GM15510 (cell line): ENCODE measurements around the gene ATN1.

Experiments used
- POLR2A ChIP-seq: IDR thresholded peaks from 3 replicates; pipeline ENCODE4 v1.6.1; 2011; ENCODE audit warnings: borderline replicate concordance; ENCODE audit not compliant: insufficient read length; ENCODE audit errors: extremely low read depth

The ATN1 gene, protein sequence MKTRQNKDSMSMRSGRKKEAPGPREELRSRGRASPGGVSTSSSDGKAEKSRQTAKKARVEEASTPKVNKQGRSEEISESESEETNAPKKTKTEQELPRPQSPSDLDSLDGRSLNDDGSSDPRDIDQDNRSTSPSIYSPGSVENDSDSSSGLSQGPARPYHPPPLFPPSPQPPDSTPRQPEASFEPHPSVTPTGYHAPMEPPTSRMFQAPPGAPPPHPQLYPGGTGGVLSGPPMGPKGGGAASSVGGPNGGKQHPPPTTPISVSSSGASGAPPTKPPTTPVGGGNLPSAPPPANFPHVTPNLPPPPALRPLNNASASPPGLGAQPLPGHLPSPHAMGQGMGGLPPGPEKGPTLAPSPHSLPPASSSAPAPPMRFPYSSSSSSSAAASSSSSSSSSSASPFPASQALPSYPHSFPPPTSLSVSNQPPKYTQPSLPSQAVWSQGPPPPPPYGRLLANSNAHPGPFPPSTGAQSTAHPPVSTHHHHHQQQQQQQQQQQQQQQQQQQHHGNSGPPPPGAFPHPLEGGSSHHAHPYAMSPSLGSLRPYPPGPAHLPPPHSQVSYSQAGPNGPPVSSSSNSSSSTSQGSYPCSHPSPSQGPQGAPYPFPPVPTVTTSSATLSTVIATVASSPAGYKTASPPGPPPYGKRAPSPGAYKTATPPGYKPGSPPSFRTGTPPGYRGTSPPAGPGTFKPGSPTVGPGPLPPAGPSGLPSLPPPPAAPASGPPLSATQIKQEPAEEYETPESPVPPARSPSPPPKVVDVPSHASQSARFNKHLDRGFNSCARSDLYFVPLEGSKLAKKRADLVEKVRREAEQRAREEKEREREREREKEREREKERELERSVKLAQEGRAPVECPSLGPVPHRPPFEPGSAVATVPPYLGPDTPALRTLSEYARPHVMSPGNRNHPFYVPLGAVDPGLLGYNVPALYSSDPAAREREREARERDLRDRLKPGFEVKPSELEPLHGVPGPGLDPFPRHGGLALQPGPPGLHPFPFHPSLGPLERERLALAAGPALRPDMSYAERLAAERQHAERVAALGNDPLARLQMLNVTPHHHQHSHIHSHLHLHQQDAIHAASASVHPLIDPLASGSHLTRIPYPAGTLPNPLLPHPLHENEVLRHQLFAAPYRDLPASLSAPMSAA (N-terminal part only)

DNA sequence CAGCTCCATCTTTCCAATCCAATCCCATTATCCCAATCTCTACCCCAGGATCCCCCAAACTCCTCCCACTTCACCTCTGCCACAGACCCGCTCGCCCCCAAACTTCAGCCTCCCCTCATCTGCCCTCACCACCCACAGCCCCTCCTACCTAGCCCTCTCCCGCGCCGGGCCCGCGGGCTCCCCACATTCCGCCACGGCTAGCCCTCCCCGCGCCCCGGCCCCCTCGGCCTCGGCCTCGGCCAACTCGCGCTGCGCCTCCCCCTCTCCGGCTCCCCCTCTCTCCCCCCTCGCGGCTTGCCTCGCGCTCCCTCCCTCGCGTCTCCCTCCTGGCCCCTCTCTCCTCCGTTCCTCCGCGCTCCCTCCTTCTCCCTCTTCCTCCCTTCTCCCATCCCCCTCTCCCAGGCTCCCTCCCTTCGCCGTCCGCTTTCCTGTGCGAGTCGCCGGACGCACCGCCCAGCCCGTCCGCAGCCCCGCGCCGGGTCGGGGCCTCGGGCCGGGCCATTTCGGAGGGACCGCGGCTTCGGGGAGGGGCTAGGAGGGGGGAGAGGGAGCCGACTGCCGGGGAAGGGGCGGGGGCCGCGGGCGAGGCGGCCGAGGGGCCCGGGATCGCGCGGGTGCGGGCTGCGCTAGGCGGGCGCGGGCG lies at the start of gene ATN1:
Gene ATN1 (plus strand): TSS at position 581 of the 643 bp plus-strand sequence. CDS start 6,043 bp downstream, outside the sequence.
- TF ChIP-seq POLR2A: peak; percentile 43

DNA sequence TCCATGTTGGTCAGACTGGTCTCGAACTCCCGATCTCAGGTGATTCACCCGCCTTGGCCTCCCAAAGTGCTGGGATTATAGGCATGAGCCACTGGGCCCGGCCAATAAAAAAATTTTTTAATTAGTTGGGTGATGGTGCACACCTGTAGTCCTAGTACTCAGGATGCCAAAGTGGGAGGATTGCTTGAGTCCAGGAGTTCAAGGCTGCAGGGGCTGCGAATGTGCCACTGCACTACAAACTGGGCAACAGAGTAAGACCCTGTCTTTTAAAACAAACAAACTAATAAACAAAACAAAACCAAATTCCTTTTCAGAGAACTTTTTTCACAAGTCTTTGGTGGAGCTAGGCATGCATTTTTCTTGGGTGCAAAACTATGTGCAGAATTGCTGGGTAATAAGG lies 44.5 kb upstream of the ATN1 start:
- TF ChIP-seq POLR2A: no peak

DNA sequence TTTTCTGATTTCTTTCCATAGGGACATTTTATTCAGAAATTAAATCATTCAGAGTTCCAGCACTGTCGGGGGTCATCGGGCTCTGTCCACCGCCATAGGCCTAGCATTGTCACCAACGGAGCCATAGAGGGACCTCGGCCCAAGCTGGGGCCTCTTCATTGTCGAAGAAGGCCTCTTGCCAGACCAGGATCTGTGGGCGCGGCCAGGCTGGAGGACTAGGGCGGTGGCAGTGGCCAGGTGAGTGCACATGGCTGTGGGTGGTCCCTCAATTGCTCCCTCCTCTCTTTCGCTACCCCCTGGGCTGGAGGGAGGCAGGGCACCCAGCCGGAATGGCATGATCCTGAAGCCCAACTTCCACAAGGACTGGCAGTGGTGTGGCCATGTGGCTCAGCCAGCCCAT lies 44.1 kb upstream of the ATN1 start:
- TF ChIP-seq POLR2A: no peak

DNA sequence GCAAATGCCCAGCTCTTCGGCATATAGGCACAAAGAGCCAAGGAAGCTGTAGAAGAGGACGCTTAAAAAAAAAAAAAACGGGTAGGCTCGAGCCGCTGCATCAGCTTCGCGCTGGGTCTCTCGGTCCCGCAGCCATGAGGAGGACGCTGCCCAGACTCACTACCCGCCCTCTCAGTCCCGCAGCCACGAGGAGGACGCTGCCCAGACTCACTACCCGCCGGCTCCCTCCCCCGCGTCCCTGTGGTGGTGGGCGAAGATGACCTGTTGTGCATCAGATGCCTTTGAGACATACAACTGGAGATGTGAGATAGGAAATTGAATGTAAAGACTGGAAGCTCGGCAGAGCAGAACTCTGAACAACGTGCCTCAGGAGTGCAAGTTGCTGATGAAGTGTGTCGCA lies 43.2 kb upstream of the ATN1 start:
- TF ChIP-seq POLR2A: no peak

DNA sequence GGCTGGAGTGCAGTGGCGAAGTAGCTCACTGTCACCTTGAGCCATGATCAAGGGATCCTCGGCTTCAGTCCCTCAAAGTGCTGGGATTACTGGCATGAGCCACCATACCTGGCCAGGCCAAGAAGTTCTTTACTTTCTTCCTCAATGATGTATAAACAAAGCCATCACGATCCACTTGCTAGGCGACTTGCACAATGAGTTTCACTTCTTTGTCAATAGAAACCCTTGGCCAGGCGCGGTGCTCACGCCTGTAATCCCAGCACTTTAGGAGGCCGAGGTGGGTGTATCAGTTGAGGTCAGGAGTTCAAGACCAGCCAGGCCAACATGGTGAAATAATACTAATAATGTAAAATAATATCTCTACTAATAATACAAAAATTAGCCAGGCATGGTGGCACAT lies 40.3 kb upstream of the ATN1 start:
- no peak for TF ChIP-seq POLR2A

DNA sequence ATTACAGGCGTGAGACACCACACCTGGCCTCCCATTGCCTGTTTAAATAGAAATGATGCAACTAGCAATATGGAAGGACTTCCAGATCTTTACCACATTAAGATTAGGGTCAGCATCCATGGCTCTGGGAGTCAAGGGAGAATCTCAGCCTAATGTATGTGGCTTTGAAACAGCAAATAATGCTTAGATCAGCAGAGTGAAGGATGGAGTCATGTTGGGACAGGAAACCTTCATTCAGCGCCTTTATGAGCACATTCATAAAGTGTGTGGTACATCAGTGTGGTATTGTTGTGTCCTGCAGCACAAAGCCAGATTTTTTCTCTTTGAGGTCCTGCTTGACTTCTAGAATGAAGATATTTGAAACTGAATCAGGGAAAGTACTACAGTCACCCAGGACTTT lies 39.4 kb upstream of the ATN1 start:
- TF ChIP-seq POLR2A: no peak

DNA sequence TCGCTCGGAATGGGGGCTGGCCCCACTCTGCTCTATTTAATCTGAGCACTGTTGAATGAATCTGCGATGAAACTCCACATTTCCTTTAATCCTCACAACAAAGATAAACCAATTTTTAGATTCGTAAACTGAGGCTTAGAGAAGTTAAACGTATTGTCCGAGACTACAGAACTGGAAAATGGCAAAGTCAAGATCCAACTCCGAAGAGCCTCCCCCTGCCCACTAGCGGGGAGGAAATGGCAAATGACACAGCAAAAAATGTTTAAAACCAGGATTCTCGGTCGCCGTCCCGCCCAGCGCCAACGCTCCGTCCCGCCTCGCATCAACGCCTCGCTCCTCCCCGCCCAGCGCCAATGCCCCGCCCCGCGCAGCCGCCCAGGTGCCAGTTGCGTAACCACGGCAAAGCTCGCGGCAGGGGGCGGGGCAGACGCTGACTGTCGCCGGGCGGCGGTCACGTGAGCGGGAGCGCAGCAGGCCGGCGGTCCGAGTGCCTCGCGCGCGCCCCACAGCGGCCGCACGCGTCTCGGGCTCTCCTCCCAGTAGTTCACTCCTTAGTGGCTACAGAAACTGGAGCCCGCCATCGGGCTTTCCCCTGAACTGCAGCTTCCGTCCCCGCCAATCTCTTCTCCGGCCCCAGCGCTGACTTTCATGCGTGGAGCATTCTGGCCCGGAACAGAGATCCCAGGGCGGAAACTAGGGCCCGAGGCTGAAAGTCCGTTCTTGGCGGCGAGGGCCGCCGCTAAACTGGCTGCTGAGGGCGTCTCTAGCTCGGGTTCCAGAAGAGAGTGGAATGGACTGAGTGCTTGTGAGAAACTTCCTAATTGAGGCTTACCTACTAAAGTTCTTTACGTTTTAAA lies 36.7 kb upstream of the ATN1 start:
- peak; percentile 80 for TF ChIP-seq POLR2A

DNA sequence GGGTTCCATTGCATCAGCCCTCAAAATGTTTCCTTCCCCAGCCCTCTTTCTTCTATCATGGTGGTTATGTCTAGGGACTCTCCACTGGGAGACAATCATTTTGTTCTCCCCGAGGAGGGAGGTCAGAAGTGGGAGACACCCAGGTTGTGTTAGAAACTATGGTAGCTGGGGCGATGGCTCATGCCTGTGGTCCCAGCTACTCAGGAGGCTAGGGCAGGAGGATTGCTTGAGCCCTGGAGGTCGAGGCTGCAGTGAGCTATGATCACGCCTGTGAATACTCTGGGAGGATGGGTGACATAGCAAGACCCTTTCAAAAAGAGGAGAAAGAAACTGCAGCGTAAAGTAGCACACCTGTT lies 36.1 kb upstream of the ATN1 start:
- TF ChIP-seq POLR2A: no peak

DNA sequence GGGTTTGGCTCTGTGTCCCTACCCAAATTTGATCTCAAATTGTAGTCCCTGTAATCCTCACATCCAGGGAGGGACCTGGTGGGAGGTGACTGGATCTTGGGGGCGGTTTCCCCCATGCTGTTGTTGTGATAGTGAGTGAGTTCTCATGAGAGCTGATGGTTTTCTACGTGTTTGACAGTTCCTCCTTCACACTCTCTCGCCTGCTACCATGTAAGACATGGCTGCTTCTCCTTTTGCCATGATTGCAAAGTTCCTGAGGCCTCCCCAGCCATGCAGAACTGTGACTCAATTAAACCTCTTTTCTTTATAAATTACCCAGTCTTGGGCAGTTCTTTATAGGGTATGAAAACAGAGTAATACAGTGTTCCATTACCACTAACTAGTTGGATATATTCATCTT lies 33.4 kb upstream of the ATN1 start:
- no peak for TF ChIP-seq POLR2A

DNA sequence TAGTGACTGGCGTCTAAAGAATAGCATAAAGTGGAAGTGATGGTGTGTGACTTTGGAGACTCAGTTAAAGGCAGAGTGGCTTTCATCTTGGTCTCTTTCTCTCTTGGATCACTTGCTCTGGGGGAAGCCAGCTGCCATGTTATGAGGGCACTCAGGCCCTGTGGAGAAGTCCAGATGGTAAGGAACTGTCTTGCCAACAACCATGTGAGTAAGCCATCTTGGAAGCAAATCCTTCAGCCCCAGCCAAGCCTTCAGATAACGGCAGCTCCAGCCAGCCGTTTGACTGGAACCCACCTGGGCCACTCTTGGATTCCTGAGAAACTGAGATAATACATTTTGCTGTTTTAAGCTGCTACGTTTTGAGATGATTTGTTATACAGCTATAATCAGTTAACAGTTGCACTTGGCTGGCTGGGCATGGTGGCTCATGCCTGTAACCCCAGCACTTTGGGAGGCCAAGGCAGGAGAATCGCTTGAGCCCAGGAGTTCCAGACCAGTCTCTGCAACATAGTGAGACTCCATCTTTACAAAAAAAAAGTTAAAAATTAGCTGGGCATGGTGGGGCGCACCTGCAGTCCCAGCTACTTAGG lies 30.8 kb upstream of the ATN1 start:
- no peak for TF ChIP-seq POLR2A

DNA sequence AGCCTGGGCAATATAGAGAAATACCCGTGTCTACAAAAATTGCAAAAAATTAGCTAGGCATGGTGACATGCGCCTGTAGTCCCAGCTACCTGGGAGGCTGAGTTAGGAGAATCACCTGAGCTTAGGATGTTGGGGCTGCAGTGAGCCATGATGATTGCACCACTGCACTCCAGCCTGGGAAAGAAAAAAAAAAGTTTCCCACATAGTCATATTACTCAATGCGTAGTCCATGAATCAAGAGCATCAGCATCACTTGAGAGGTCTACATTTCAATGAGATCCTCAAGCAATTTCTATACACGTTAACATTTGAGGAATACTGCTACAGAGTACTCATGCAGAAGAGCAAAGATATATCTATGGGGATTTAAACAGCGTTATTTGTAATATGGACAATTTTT lies 28.3 kb upstream of the ATN1 start:
- TF ChIP-seq POLR2A: no peak

DNA sequence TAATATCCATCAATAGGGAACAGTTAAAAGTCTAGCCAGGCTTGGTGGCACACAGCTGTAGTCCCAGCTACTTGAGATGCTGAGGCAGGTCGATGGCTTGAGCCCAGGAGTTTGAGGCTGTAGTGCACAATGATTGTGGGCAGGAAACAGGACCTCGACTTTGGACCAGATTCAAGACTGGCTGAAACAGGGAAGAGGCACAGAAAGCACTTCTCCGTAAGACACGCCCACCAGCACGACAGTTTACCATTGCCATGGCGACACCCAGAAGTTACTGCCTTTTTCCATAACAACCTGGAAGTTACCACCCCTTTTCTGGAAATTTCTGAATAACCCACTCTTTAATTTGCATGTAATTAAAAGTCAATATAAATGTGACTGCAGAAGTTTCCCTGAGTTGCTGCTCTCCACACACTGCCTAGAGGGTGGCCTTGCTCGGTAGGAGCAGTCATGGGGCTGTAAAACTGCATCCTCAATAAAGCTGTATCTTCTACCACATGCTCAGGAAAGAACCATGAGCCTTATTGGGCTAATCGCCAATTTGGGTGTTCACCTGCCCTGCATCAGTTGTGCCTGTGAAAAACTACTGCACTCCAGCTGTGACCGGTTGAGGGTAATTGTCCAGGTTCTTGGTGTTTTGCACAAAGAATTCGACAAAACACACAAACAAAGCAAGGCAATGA lies 27.8 kb upstream of the ATN1 start:
- no peak for TF ChIP-seq POLR2A

DNA sequence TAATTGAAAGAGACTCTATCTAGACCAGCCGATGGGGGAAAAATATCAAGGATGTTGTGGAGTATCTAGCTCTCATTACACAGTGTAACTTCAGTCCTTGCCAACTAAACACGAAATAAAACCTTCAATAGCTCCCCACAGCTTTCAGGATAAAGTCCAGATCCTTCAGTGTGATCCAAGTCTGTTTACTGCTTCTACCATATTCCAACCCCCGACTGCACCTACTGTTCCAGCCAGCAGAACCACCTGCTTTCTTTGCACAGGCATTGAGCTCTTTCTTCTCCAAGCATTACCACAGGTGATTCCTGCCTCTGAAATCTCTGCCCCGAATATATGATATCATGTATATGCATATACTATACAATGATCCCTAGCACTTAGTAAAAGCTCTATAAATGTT lies 25.3 kb upstream of the ATN1 start:
- no peak for TF ChIP-seq POLR2A
